ENCODE measurements around the gene FMOD. TPM values are rescaled to one million over a fixed set of nuclear protein-coding genes. Genes with fewer than 3 reads are reported as not detected.

FMOD gene
- total RNA-seq, 1 donor from 2014 or later, result 0.47 TPM

DNA sequence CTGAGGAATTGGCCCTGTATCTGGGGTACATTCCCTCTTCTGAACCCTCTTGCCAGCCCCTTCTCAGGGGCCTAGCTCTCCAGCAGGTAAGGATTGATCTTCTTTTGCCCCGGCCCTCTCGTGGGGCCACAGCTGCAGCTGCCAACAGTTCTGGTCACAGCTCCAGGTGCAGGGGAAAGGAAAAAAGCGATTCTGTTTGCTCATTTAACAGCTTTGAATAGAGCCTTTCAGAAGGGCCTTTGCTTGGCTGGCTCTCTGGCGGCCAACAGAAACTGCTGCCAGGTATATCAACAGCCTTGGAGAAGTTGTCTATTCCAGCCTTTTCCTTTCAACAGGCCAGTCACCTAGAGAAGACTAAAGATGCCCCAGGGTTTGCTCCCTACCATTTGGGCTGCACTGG is 16.1 kb upstream of the FMOD start:
- Mint-ChIP-seq H3K9me3 (ENCODE audit: low read depth) (no peaks in the 10 kb centered on the region), H3K4me3 (ENCODE audit: unreplicated experiment) (no peak overlapping the region), H3K36me3 (ENCODE audit: low read depth) (peaks cover 1% of the 10 kb centered on the region), H3K4me1 (ENCODE audit: low read depth) (peaks cover 25% of the 10 kb centered on the region), H3K27ac (ENCODE audit: unreplicated experiment) (no peak overlapping the region), H3K27me3 (ENCODE audit: low read depth) (peaks cover 1% of the 10 kb centered on the region)
- no peak for DNase-seq (ENCODE audit: low spot score)
- TF ChIP-seq, protein P1, sequence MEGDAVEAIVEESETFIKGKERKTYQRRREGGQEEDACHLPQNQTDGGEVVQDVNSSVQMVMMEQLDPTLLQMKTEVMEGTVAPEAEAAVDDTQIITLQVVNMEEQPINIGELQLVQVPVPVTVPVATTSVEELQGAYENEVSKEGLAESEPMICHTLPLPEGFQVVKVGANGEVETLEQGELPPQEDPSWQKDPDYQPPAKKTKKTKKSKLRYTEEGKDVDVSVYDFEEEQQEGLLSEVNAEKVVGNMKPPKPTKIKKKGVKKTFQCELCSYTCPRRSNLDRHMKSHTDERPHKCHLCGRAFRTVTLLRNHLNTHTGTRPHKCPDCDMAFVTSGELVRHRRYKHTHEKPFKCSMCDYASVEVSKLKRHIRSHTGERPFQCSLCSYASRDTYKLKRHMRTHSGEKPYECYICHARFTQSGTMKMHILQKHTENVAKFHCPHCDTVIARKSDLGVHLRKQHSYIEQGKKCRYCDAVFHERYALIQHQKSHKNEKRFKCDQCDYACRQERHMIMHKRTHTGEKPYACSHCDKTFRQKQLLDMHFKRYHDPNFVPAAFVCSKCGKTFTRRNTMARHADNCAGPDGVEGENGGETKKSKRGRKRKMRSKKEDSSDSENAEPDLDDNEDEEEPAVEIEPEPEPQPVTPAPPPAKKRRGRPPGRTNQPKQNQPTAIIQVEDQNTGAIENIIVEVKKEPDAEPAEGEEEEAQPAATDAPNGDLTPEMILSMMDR (IDR thresholded peaks at IDR 0.05), result no peak

DNA sequence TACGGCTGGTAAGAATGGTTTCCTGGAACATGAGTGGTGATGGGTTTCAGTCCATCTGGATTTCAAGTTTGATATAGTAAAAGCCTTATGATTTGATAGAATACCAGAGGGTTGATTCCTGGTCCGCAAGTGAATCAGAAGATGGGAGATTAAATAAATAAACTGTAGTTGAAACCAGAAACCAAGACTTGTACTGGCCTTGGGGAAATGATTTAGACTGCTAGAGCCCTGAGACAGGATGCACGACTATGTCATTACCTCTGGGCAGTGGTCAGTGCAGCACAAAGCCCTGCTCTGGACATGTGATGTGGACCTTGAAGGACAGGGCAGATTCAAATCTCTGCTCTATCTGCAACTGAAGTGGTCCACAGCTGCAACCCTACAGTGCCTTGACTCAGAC is 15.6 kb upstream of the FMOD start:
- H3K4me3 Mint-ChIP-seq (ENCODE audit: unreplicated experiment), result no peak overlapping the region
- peaks cover 30% of the 10 kb centered on the region for H3K4me1 Mint-ChIP-seq (ENCODE audit: low read depth)
- H3K36me3 Mint-ChIP-seq (ENCODE audit: low read depth), result peaks cover 1% of the 10 kb centered on the region
- DNase-seq (ENCODE audit: low spot score), result no peak
- no peak overlapping the region for H3K27ac Mint-ChIP-seq (ENCODE audit: unreplicated experiment)
- peaks cover 1% of the 10 kb centered on the region for H3K27me3 Mint-ChIP-seq (ENCODE audit: low read depth)
- TF ChIP-seq, protein P1 (IDR thresholded peaks at IDR 0.05), result no peak
- no peaks in the 10 kb centered on the region for H3K9me3 Mint-ChIP-seq (ENCODE audit: low read depth)

DNA sequence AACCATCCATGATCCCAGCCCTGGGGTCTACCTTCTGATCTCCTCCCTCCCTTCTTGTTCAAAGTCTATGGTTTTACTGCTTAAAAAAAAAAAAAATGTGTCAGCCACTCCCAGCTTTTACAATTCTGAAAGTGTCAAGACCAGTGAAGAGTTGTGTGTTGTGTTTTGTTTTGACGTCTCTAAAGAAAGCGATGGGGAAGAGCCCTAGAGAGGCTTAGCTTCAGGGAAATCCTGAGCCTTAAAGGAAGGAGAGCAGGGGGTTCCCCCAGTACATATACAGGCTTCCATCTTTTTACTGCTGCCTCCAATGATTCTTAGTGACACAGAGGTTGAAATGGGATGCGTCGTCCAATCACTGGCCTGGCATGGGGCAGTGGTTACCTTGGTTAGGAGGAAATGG is 13.9 kb upstream of the FMOD start:
- Mint-ChIP-seq H3K4me3 (ENCODE audit: unreplicated experiment) (no peak overlapping the region), H3K27me3 (ENCODE audit: low read depth) (peaks cover 7% of the 10 kb centered on the region), H3K36me3 (ENCODE audit: low read depth) (peaks cover 1% of the 10 kb centered on the region), H3K4me1 (ENCODE audit: low read depth) (peaks cover 36% of the 10 kb centered on the region), H3K27ac (ENCODE audit: unreplicated experiment) (no peak overlapping the region), H3K9me3 (ENCODE audit: low read depth) (no peaks in the 10 kb centered on the region)
- DNase-seq (ENCODE audit: low spot score), result no peak
- TF ChIP-seq, protein P1 (IDR thresholded peaks at IDR 0.05), result no peak

DNA sequence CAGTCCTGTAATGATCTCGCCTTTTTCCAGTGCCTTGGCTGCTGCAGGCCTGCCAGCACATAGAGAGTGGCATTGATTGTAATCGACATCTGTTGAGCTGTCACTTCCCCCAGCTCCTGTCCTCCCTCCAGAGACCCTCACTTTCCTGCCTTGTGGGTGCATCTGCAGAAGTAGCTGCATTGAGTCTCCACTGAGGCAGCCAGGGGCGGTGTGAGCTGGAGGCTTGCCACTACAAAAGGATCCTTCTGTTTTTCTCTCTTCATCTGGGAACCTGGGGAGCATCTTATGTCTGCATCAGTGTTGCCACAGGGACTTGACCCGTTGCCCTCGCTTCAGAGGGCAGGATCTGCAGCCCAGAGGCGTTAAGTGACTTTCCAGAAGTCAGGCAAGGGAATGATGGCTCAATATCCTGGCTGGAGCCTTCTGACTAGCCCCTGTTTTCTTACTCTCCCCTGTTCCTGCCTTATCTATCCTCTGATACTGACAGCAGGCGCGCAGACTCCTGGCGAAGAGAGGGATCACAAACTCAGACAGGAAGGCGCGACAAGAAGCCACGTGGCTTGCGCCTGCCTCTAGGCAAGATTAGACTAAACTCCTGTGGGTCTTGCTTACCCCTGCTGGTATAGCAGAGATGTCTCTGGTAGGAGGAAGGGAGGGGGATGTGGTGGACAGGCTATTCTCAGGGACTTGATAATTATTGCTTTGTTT is 13.3 kb upstream of the FMOD start:
- H3K4me1 Mint-ChIP-seq (ENCODE audit: low read depth), result peaks cover 39% of the 10 kb centered on the region
- H3K36me3 Mint-ChIP-seq (ENCODE audit: low read depth), result peaks cover 1% of the 10 kb centered on the region
- H3K4me3 Mint-ChIP-seq (ENCODE audit: unreplicated experiment), result no peak overlapping the region
- H3K27me3 Mint-ChIP-seq (ENCODE audit: low read depth), result peaks cover 7% of the 10 kb centered on the region
- TF ChIP-seq, protein P1 (IDR thresholded peaks at IDR 0.05), result no peak
- no peak for DNase-seq (ENCODE audit: low spot score)
- H3K9me3 Mint-ChIP-seq (ENCODE audit: low read depth), result no peaks in the 10 kb centered on the region
- no peak overlapping the region for H3K27ac Mint-ChIP-seq (ENCODE audit: unreplicated experiment)

DNA sequence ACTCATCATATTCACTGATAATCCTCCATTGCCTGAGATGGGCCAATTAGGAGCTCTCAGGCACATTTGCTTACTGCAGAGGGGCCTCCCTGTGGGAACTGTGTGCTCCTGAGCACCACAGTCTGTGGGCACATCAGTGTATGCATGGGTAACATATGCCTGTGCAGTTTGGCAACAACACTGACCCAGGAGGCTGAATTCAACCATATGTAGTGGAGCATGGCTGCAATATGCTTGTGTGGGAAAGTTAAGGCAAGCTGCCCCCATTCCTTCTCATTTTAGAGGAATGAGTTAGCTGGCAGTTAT is 11.8 kb upstream of the FMOD start:
- TF ChIP-seq, protein P1 (IDR thresholded peaks at IDR 0.05), result no peak
- H3K4me3 Mint-ChIP-seq (ENCODE audit: unreplicated experiment), result no peak overlapping the region
- no peak overlapping the region for H3K27ac Mint-ChIP-seq (ENCODE audit: unreplicated experiment)
- H3K4me1 Mint-ChIP-seq (ENCODE audit: low read depth), result peaks cover 39% of the 10 kb centered on the region
- no peak for DNase-seq (ENCODE audit: low spot score)
- H3K36me3 Mint-ChIP-seq (ENCODE audit: low read depth), result peaks cover 1% of the 10 kb centered on the region
- peaks cover 10% of the 10 kb centered on the region for H3K27me3 Mint-ChIP-seq (ENCODE audit: low read depth)
- no peaks in the 10 kb centered on the region for H3K9me3 Mint-ChIP-seq (ENCODE audit: low read depth)

Measured in chondrocyte (in vitro differentiated cells).